Esophagus muscularis mucosa (tissue), 4 donors: ENCODE results near the gene RTBDN. TPM values are rescaled to one million over a fixed set of nuclear protein-coding genes. Genes with fewer than 3 reads are reported as not detected.
A peak's percentile ranks its signal among the peaks of the same experiment; 100 is the strongest.

Experiments used
- DNase-seq: peaks from one replicate; pipeline ENCODE4 v3.0.0-alpha.2; 2017; ENCODE audit errors: extremely low spot score
- H3K27ac ChIP-seq, 4 donors: fragments of 200-600 bp; sonication (generic); replicated peaks in 1 of 4; 1 replicate in 3 of 4; 2 replicates in 1 of 4; pipeline ENCODE4 v1.5.1; 2016 to 2019; ENCODE audit warnings: mild to moderate bottlenecking in 1 of 4
- H3K27me3 ChIP-seq, 4 donors: fragments of 200-600 bp; sonication (generic); one replicate each; pipeline versions ENCODE4 v1.5.1 to v1.6.0; 2016 to 2019
- H3K36me3 ChIP-seq, 4 donors: fragments of 200-600 bp; sonication (generic); one replicate each; pipeline ENCODE4 v1.5.1; 2016 to 2019
- H3K4me1 ChIP-seq, 4 donors: fragments of 200-600 bp; sonication (generic); one replicate each; pipeline ENCODE4 v1.5.1; 2016 to 2019
- H3K4me3 ChIP-seq, 4 donors: fragments of 200-600 bp; sonication (generic); 1 replicate in 2 of 4; 2 replicates in 2 of 4; pipeline ENCODE4 v1.5.1; 2016 to 2019; ENCODE audit warnings: mild to moderate bottlenecking in 4 of 4, moderate library complexity in 1 of 4
- H3K9me3 ChIP-seq, 4 donors: fragments of 200-600 bp; sonication (generic); 1 replicate in 3 of 4; 2 replicates in 1 of 4; pipeline ENCODE4 v1.5.1; 2016 to 2019
- CTCF ChIP-seq, 3 experiments: fragments of 200-600 bp in 2 of 3; fragments of 450-650 bp in 1 of 3; sonication (generic) in 2 of 3; IDR thresholded peaks; one replicate each; pipeline ENCODE4 v1.5.1; 2017 to 2019; ENCODE audit warnings: antibody characterized with exemption in 3 of 3, mild to moderate bottlenecking in 2 of 3, moderate library complexity in 1 of 3
- EP300 ChIP-seq: sonication (generic); formaldehyde crosslinking; IDR thresholded peaks from one replicate; pipeline ENCODE4 v1.6.1; 2017; ENCODE audit warnings: antibody characterized with exemption
- POLR2A ChIP-seq: fragments of 450-650 bp; IDR thresholded peaks from one replicate; pipeline ENCODE4 v1.6.1; 2017; ENCODE audit warnings: antibody characterized with exemption, moderate library complexity, mild to moderate bottlenecking, low read depth
- POLR2AphosphoS5 ChIP-seq, 2 donors: sonication (generic); formaldehyde crosslinking; IDR thresholded peaks; one replicate each; pipeline ENCODE4 v1.6.1; 2017; ENCODE audit warnings: antibody characterized with exemption in 2 of 2
- WGBS: methylation state at CpG from one replicate; pipeline ENCODE4 v1.1.5; 2018; 5-methylcytosine and 5-hydroxymethylcytosine counted together
- intact Hi-C: fragments of 100-400 bp; cut with DNase I; formaldehyde crosslinking; loops from one replicate; pipeline ENCODE4 v1.15.1; 2023
- total RNA-seq, 4 donors: library from RNA; depleted of rRNA; stranded (reverse); fragments of >200 nt; gene quantifications; one replicate each; pipeline versions ENCODE4 v1.1.0 to v1.2.1, GENCODE V29; 2016

RTBDN gene
- total RNA-seq, 4 donors from 2014 or later = 0.52 to 0.83 TPM; not detected in 2

- peak; percentile 99 for DNase-seq
- H3K27me3 ChIP-seq = no peaks in the 10 kb centered on the region
- TF ChIP-seq CTCF (IDR thresholded peaks at IDR 0.05) (peak in 1 of 3 experiments; percentile 20), POLR2AphosphoS5 (IDR thresholded peaks at IDR 0.05) (peak in 1 of 2 donors; percentile 96), EP300 (peak; percentile 96), POLR2A (peak; percentile 54)
- peaks cover 0 to 3% (median 0%) of the 10 kb centered on the region in 4 donors for H3K9me3 ChIP-seq
- H3K27ac ChIP-seq = peak overlapping the region; percentile 97 to 99 (median 99)
- WGBS = under 1% methylated on average over 23 of the region's 81 CpGs
- H3K4me3 ChIP-seq = peak overlapping the region; percentile 87 to 97 (median 90)
- H3K4me1 ChIP-seq = peaks cover 27 to 47% (median 45%) of the 10 kb centered on the region in 4 donors
- intact Hi-C loops = no loop called here
- peaks cover 0 to 23% (median 8%) of the 10 kb centered on the region in 4 donors for H3K36me3 ChIP-seq
These were observed 40.8 kb downstream of the RTBDN start for GRCh38 chr19:12793290-12794195.

- WGBS = under 1% methylated on average over 22 of the region's 22 CpGs
- H3K4me1 ChIP-seq = peaks cover 34 to 54% (median 52%) of the 10 kb centered on the region in 4 donors
- intact Hi-C loops = no loop called here
These were observed 41.5 kb downstream of the RTBDN start for GRCh38 chr19:12792853-12793289.

GRCh38 chr19:12792051-12792852 lies 42.1 kb downstream of the RTBDN start:
- peaks cover 0 to 15% (median 3%) of the 10 kb centered on the region in 4 donors for H3K36me3 ChIP-seq
- no peak for TF ChIP-seq CTCF (IDR thresholded peaks at IDR 0.05)
- no peak for TF ChIP-seq EP300
- TF ChIP-seq POLR2A = no peak
- TF ChIP-seq POLR2AphosphoS5 (IDR thresholded peaks at IDR 0.05) = peak in 1 of 2 donors; percentile 80
- under 1% methylated on average over 19 of the region's 84 CpGs for WGBS
- H3K27ac ChIP-seq = peak overlapping the region; percentile 97 to 99 (median 99)
- H3K9me3 ChIP-seq = peaks cover 0 to 3% (median 0%) of the 10 kb centered on the region in 4 donors
- H3K4me1 ChIP-seq = peaks cover 38 to 60% (median 58%) of the 10 kb centered on the region in 4 donors
- DNase-seq = no peak
- H3K4me3 ChIP-seq = peak overlapping the region; percentile 87 to 97 (median 90)
- no peaks in the 10 kb centered on the region for H3K27me3 ChIP-seq
- intact Hi-C loops = no loop called here

More at GRCh38 chr19:12792853-12793289, 41.5 kb downstream of the RTBDN start:
- no peak for TF ChIP-seq POLR2A
- TF ChIP-seq CTCF (IDR thresholded peaks at IDR 0.05) = no peak
- TF ChIP-seq EP300 = no peak
- TF ChIP-seq POLR2AphosphoS5 (IDR thresholded peaks at IDR 0.05) = no peak
- DNase-seq = no peak
- Histone ChIP-seq H3K4me3 (peak overlapping the region; percentile 87 to 97 (median 90)), H3K36me3 (peaks cover 0 to 17% (median 4%) of the 10 kb centered on the region in 4 donors), H3K27ac (peak overlapping the region; percentile 97 to 99 (median 99)), H3K27me3 (no peaks in the 10 kb centered on the region), H3K9me3 (peaks cover 0 to 3% (median 0%) of the 10 kb centered on the region in 4 donors)

- no peak for TF ChIP-seq EP300
- TF ChIP-seq POLR2A = peak; percentile 100
- peak in 1 of 2 donors; percentile 100 for TF ChIP-seq POLR2AphosphoS5 (IDR thresholded peaks at IDR 0.05)
- TF ChIP-seq CTCF (IDR thresholded peaks at IDR 0.05) = no peak
- intact Hi-C loops = no loop called here
- peaks cover 0 to 10% (median 0%) of the 10 kb centered on the region in 4 donors for H3K36me3 ChIP-seq
- peak within 1 kb of the TSS; percentile 97 to 99 (median 99) for H3K27ac ChIP-seq
- WGBS = 0% methylated on average over 4 of the region's 73 CpGs
- DNase-seq = peak; percentile 99
- H3K4me3 ChIP-seq = peak within 1 kb of the TSS; percentile 87 to 97 (median 90)
- H3K27me3 ChIP-seq = no peaks in the 10 kb centered on the region
- peaks cover 0 to 3% (median 0%) of the 10 kb centered on the region in 4 donors for H3K9me3 ChIP-seq
- peaks cover 46 to 64% (median 62%) of the 10 kb centered on the region in 4 donors for H3K4me1 ChIP-seq
These were observed 42.9 kb downstream of the RTBDN start, which contains the start of gene JUNB for GRCh38 chr19:12791345-12792050. Gene JUNB (plus strand): TSS chr19:12791486. CDS start chr19:12791772, 286 bp downstream.
